A673 (cell line): ENCODE measurements around the gene CDK4. TPM values are rescaled to one million over a fixed set of nuclear protein-coding genes. Genes with fewer than 3 reads are reported as not detected.

Experiments
- BruUV-seq: library from RNA; stranded (reverse); fragments of 400-500 nt; replicated peaks from 2 replicates; lab custom pipeline; 2021; lab: Mats Ljungman, UMichigan
- CTCF ChIA-PET: fragments of 300-600 bp; sonication (Branson Sonifier 250); formaldehyde crosslinking; loops from one replicate; lab custom pipeline; 2022; ENCODE audit warnings: antibody characterized with exemption; lab: Charles Lee
- POLR2A ChIA-PET: fragments of 300-600 bp; sonication (Branson Sonifier 250); formaldehyde crosslinking; loops from one replicate; lab custom pipeline; 2022; ENCODE audit warnings: antibody characterized with exemption; ENCODE audit not compliant: low non-redundant PET; lab: Charles Lee
- DNase-seq: peaks from one replicate; pipeline ENCODE4 v3.0.0-alpha.2; 2015; ENCODE audit warnings: low spot score
- H3K27ac ChIP-seq: fragments of 200-600 bp; sonication (generic); 2 replicates; pipeline ENCODE4 v1.5.1; 2016; ENCODE audit warnings: mixed run types, low read depth, mild to moderate bottlenecking, mixed read lengths, antibody characterized with exemption, low read length; ENCODE audit not compliant: poor library complexity, severe bottlenecking
- H3K27me3 ChIP-seq: fragments of 200-600 bp; sonication (generic); replicated peaks from 2 replicates; pipeline ENCODE4 v1.6.1; 2017; ENCODE audit warnings: mixed run types, low read depth, mild to moderate bottlenecking, mixed read lengths, antibody characterized with exemption, low read length; ENCODE audit not compliant: insufficient read depth, poor library complexity
- H3K36me3 ChIP-seq: fragments of 200-600 bp; sonication (generic); 2 replicates; pipeline ENCODE4 v1.6.1; 2016; ENCODE audit warnings: mixed run types, mild to moderate bottlenecking, mixed read lengths, antibody characterized with exemption, low read length; ENCODE audit not compliant: insufficient read depth, poor library complexity, severe bottlenecking
- H3K4me1 ChIP-seq: fragments of 200-600 bp; sonication (generic); 2 replicates; pipeline ENCODE4 v1.6.1; 2017; ENCODE audit warnings: mixed run types, mild to moderate bottlenecking, mixed read lengths, antibody characterized with exemption, low read length; ENCODE audit not compliant: insufficient read depth, poor library complexity, severe bottlenecking
- H3K4me3 ChIP-seq: fragments of 200-600 bp; sonication (generic); 2 replicates; pipeline ENCODE4 v1.5.1; 2016; ENCODE audit warnings: low read depth, mixed run types, mild to moderate bottlenecking, mixed read lengths, low read length; ENCODE audit not compliant: poor library complexity, severe bottlenecking
- H3K9me3 ChIP-seq: fragments of 200-600 bp; sonication (generic); 2 replicates; pipeline ENCODE4 v1.6.1; 2016; ENCODE audit warnings: mixed run types, low read depth, mild to moderate bottlenecking, mixed read lengths, antibody characterized with exemption, low read length; ENCODE audit not compliant: poor library complexity, severe bottlenecking
- EZH2 ChIP-seq: fragments of 200-600 bp; sonication (generic); IDR thresholded peaks from 2 replicates; pipeline ENCODE4 v1.6.1; 2017; ENCODE audit warnings: borderline replicate concordance, low read depth, mild to moderate bottlenecking, mixed read lengths, antibody characterized with exemption, low read length; ENCODE audit not compliant: poor library complexity, severe bottlenecking
- intact Hi-C: fragments of 100-400 bp; cut with micrococcal nuclease; formaldehyde crosslinking; loops from one replicate; pipeline ENCODE4 v1.10.0; 2022; ENCODE audit not compliant: unreplicated experiment
- total RNA-seq: library from RNA; stranded (reverse); gene quantifications from 2 replicates; pipeline ENCODE4 v1.2.3, GENCODE V29; 2021
- TF ChIP-seq, protein P1 (sequence below): fragments of 300-800, 200-600 bp; sonication (generic); conservative IDR thresholded peaks from 2 replicates; pipeline ENCODE4 v1.5.1; 2017; ENCODE audit warnings: low read depth, mild to moderate bottlenecking, antibody characterized with exemption, low read length, moderate library complexity, mixed read lengths

Gene CDK4
- total RNA-seq, 1 experiment from 2014 or later: 247 TPM

GRCh38 chr12:57758552-57759359 lies 6.6 kb upstream of the CDK4 start:
- Histone ChIP-seq H3K36me3 (peaks cover 6% of the 10 kb centered on the region), H3K27me3 (peaks cover under 1% of the 10 kb centered on the region), H3K4me1 (peaks cover 15% of the 10 kb centered on the region), H3K9me3 (no peaks in the 10 kb centered on the region), H3K27ac (no peak overlapping the region), H3K4me3 (no peak overlapping the region)
- ChIA-PET CTCF (no interaction called here), POLR2A (interaction anchor here (0.6 kb wide), 1 partner anchor 14 kb away, joined by 9 read pairs; the partner anchor contains the start of gene TSPAN31)
- intact Hi-C loops: no loop called here
- TF ChIP-seq, protein P1, sequence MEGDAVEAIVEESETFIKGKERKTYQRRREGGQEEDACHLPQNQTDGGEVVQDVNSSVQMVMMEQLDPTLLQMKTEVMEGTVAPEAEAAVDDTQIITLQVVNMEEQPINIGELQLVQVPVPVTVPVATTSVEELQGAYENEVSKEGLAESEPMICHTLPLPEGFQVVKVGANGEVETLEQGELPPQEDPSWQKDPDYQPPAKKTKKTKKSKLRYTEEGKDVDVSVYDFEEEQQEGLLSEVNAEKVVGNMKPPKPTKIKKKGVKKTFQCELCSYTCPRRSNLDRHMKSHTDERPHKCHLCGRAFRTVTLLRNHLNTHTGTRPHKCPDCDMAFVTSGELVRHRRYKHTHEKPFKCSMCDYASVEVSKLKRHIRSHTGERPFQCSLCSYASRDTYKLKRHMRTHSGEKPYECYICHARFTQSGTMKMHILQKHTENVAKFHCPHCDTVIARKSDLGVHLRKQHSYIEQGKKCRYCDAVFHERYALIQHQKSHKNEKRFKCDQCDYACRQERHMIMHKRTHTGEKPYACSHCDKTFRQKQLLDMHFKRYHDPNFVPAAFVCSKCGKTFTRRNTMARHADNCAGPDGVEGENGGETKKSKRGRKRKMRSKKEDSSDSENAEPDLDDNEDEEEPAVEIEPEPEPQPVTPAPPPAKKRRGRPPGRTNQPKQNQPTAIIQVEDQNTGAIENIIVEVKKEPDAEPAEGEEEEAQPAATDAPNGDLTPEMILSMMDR: no peak
- TF ChIP-seq EZH2: no peak
- no peak for DNase-seq
- no TSS peak for BruUV-seq

GRCh38 chr12:57757771-57758170 lies 5.7 kb upstream of the CDK4 start:
- Histone ChIP-seq H3K9me3 (no peaks in the 10 kb centered on the region), H3K4me1 (peaks cover 24% of the 10 kb centered on the region), H3K4me3 (no peak overlapping the region), H3K27ac (no peak overlapping the region), H3K27me3 (no peaks in the 10 kb centered on the region), H3K36me3 (peaks cover 6% of the 10 kb centered on the region)
- CTCF ChIA-PET: no interaction called here
- POLR2A ChIA-PET: no interaction called here
- intact Hi-C loops: no loop called here
- no TSS peak for BruUV-seq
- TF ChIP-seq EZH2: no peak
- TF ChIP-seq, protein P1: no peak
- no peak for DNase-seq

DNA sequence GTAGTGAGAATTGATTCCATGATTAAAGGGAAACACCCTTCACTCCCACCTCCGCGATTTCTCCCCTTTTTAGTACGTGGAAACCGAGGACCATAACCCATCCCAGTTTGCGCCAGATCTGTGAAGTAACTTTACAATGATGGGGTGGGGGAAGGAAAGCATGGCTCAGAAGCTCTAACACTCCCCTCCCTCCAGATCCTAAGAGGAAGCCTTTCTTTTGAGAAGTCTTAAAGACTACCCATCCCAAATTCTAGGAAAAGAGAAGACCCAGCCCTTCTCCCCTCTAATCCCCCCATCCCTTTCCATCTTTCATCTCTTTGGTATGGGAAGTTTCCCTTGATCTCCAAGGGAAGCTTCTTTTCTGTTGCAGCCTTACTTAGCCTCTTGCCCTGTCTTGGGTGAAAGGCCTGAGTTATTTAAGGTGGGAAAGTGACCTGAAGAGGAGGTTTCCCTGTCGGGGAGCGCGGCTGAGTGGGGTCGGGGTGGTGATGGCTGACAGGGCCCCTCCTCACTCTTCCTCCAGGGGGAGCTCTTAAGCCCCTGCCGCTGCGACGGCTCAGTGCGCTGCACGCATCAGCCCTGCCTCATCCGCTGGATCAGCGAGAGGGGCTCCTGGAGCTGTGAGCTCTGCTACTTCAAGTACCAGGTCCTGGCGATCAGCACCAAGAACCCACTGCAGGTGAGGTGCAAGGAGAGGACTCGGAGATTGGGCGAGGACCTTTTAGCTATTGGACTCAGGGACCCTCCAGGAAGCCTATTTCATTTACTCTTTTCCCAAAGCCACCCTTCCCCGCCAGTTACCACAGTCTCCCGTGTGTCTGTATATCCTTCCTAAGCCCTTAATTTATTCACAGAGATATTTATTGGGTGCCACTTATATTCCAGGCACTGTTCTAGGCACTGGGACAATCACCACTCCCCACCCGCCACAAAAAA lies 4.6 kb upstream of the CDK4 start:
- Histone ChIP-seq H3K36me3 (peaks cover 6% of the 10 kb centered on the region), H3K9me3 (no peaks in the 10 kb centered on the region), H3K27me3 (no peaks in the 10 kb centered on the region), H3K4me3 (peak overlapping the region; percentile 60), H3K4me1 (peaks cover 26% of the 10 kb centered on the region), H3K27ac (no peak overlapping the region)
- CTCF ChIA-PET: interaction anchor here (0.6 to 1.9 kb wide), 3 partner anchors 9 to 15 kb away, joined by 3 to 10 read pairs (median 4); partner anchors contain the start of genes CYP27B1 and METTL1
- DNase-seq: no peak
- BruUV-seq: no TSS peak
- TF ChIP-seq EZH2: no peak
- TF ChIP-seq, protein P1: peak; percentile 73
- intact Hi-C loops: no loop called here
- POLR2A ChIA-PET: interaction anchor here (0.6 to 0.7 kb wide), 2 partner anchors 28 to 189 kb away, joined by 4 to 17 read pairs; no protein-coding TSS in a partner anchor
